HAP-1 (cell line): ENCODE measurements around the gene CLTCL1.
"Not testable (repeated sequence)": the region's sequence is repeated elsewhere in the genome, so short reads cannot be mapped to it uniquely, and the experiment has no call there.

Source experiments
- DNase-seq, 2 experiments: peaks; one replicate each; pipeline ENCODE4 v3.0.0-alpha.2; 2016 to 2020; ENCODE audit warnings: low spot score in 2 of 2
- H3K27me3 ChIP-seq: fragments of 250-450 bp; sonication (Bioruptor Pico); 2 replicates; pipeline ENCODE4 v1.5.1; 2020; ENCODE audit warnings: low read depth, mild to moderate bottlenecking, moderate library complexity
- H3K36me3 ChIP-seq: fragments of 250-450 bp; sonication (Bioruptor Pico); replicated peaks from 2 replicates; pipeline ENCODE4 v1.5.1; 2020; ENCODE audit warnings: mild to moderate bottlenecking
- H3K4me1 ChIP-seq: fragments of 250-450 bp; sonication (Bioruptor Pico); 2 replicates; pipeline ENCODE4 v1.5.1; 2020; ENCODE audit warnings: mild to moderate bottlenecking
- H3K4me3 ChIP-seq: fragments of 250-450 bp; sonication (Bioruptor Pico); 2 replicates; pipeline ENCODE4 v1.5.1; 2020; ENCODE audit warnings: mild to moderate bottlenecking, moderate library complexity
- H3K9me3 ChIP-seq: fragments of 250-450 bp; sonication (Bioruptor Pico); 2 replicates; pipeline ENCODE4 v1.5.1; 2020; ENCODE audit warnings: mild to moderate bottlenecking, moderate library complexity
- in situ Hi-C: fragments of 300-500 bp; cut with MboI; formaldehyde crosslinking; loops from 3 replicates; pipeline ENCODE4 v1.14.3; 2020; ENCODE audit warnings: low sequenced_read_pairs, inconsistent platforms, mixed read lengths

CLTCL1 gene

DNA sequence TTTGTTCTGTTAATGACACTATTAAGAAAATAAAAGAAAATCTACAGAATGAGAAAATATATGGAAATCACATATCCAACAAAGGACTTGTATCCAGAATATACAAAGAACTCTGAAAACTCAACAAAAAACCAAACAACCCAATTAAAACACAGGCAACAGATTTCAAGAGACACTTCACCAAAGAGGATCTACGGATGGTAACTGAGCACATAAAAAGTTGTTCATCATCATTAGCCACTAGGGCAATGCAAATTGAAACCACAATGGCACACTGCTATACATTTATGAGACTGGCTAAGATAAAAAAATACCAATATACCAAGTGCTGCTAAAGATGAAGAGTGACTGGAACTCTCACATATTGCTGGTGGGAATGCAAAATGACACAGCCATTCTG, 78.5 kb downstream of the CLTCL1 start:
- Histone ChIP-seq H3K9me3 (no peaks in the 10 kb centered on the region), H3K27me3 (no peaks in the 10 kb centered on the region), H3K36me3 (peaks cover 7% of the 10 kb centered on the region; the same call in 1 of the 2 replicates), H3K4me1 (peaks cover 21% of the 10 kb centered on the region), H3K4me3 (no peak overlapping the region)
- DNase-seq = no peak
- in situ Hi-C loops = no loop called here

DNA sequence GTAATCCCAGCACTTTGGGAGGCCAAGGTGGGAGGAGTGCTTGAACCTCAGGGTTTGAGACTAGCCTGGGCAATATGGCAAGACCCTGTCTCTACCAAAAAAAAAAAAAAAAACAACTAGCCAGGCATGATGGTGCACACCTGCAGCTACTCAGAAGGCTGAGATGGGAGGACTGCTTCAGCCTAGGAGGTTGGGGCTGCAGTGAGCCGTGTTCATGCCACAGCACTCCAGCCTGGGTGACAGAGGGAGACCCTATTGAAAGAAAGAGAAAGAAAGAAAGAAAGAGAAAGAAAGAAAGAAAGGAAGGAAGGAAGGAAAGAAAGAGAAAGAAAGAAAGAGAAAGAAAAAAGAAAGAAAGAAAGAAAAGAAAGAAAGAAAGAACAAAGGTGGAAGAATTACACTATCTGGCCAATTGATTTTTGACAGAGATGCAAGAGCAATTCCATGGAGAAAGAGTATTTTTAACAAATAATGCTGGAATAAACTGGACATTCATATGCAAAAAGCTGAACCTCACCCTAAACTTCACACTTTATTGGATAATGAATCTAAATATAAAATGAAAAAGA, 79.1 kb downstream of the CLTCL1 start:
- Histone ChIP-seq H3K27me3 (no peaks in the 10 kb centered on the region), H3K4me3 (no peak overlapping the region), H3K4me1 (peaks cover 17% of the 10 kb centered on the region), H3K36me3 (peaks cover 7% of the 10 kb centered on the region; the same call in 1 of the 2 replicates), H3K9me3 (no peaks in the 10 kb centered on the region)
- DNase-seq = no peak
- in situ Hi-C loops = no loop called here

DNA sequence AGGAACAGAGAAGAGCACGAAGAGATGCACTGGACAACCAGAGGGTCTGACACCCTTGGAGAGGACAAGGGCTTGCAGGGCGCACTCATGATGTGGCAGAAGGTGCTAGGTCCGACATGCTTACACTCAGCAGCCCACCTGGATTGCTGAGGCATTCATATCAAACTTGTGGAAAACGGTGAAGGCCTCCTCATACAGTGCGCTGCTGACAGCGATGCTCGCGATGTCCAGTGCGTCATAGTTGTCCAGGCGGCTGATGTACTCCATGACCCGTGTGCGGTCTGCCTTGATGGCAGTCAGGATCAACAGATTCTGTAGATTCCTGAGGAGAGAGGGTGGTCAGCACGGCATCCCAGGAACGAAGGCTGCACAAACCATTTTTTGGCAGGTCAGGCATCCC, 81.3 kb downstream of the CLTCL1 start:
- DNase-seq = no peak
- H3K4me3 ChIP-seq = no peak overlapping the region
- in situ Hi-C loops = no loop called here

DNA sequence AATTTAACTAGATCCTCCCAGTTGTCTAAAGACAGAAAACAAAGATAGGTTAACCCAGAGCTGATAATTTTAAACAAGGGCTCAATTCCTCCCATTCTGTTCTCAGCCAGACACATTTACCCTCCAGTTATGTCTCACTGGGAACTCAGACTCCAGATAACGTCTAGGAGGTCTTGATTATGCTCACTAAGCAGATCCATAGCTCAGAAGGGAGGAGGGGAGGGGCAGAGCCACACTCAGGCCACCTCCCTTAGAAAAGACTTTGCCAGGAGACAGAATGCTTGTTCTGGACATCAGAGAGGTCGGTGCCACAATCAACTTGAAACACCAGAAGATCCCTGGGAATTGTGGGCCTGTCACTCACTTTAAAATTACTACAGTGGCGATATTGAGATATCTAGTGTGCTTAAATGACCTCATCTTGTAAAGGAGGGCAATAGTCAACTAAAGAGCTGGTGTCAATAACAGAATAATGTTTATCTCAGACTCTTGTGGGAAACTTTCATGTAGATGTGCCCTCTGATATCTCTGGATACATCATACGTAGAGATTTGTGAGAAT, 83.2 kb downstream of the CLTCL1 start:
- no peak overlapping the region for H3K4me3 ChIP-seq
- no peak for DNase-seq
- peaks cover 12% of the 10 kb centered on the region for H3K4me1 ChIP-seq
- no peaks in the 10 kb centered on the region for H3K9me3 ChIP-seq
- H3K27me3 ChIP-seq = no peaks in the 10 kb centered on the region
- H3K36me3 ChIP-seq = peaks cover 4% of the 10 kb centered on the region; the same call in 1 of the 2 replicates
- in situ Hi-C loops = no loop called here

More for the DNA sequence above, 81.3 kb downstream of the CLTCL1 start:
- peaks cover 17% of the 10 kb centered on the region for H3K4me1 ChIP-seq
- H3K27me3 ChIP-seq = no peaks in the 10 kb centered on the region
- no peaks in the 10 kb centered on the region for H3K9me3 ChIP-seq
- peaks cover 4% of the 10 kb centered on the region; the same call in 1 of the 2 replicates for H3K36me3 ChIP-seq

DNA sequence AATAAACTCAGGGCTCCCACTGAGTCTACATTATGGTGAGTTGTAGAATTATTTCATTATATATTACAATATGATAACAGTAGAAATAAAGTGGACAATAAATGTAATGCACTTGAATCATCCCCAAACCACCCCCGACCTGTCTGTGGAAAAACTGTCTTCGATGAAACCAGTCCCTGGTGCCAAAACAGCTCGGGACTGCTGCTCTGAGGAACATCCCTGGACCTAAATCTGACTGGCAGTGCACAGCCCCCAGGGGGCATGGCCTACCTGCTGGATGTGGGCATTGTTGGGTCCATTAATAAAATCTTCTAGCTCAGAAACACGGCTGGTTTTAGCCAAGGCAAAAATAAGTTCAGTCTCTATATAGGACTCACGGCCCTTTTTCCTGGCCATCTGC, 83.6 kb downstream of the CLTCL1 start:
- no peak for DNase-seq
- Histone ChIP-seq H3K4me3 (no peak overlapping the region), H3K27me3 (no peaks in the 10 kb centered on the region), H3K4me1 (peaks cover 7% of the 10 kb centered on the region), H3K36me3 (peaks cover 4% of the 10 kb centered on the region; the same call in 1 of the 2 replicates), H3K9me3 (no peaks in the 10 kb centered on the region)
- in situ Hi-C loops = no loop called here

DNA sequence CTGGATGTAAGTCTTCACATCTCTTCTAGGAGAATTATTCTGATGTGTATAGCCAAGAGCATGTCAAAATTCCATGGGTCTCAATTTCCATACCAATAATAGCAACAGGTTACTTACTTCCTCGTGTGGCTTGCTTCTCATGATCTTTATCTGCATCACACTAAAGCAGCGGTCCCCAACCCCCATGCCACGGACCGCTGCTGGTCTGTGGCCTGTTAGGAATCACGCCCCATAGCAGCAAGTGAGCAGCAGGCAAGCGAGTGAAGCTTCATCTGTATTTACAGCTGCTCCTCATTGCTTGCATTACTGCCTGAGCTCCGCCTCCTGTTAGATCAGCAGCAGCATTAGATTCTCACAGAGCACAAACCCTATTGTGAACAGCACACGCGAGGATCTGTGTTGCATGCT, 84.1 kb downstream of the CLTCL1 start:
- no peak for DNase-seq
- Histone ChIP-seq H3K4me1 (peaks cover 2% of the 10 kb centered on the region), H3K36me3 (peaks cover 4% of the 10 kb centered on the region; the same call in 1 of the 2 replicates), H3K9me3 (no peaks in the 10 kb centered on the region), H3K27me3 (no peaks in the 10 kb centered on the region), H3K4me3 (no peak overlapping the region)
- in situ Hi-C loops = no loop called here

DNA sequence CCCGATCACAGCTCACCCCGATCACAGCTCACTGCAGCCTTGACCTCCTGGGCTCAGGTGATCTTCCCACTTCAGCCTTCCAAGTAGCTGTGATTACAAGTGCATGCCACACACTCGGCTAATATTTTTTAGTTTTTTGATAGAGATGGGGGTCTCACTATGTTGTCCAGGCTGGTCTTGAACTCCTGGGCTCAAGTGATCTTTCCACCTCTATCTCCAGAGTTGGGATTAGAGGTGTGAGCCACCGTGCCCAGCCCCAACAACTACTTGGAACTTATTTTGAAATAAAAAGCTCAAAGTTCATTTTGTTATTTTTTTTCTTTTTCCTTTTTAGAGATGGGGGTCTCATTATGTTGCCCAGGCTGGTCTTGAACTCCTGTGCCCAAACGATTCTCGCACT, 85.2 kb downstream of the CLTCL1 start:
- Histone ChIP-seq H3K9me3 (no peaks in the 10 kb centered on the region), H3K36me3 (peaks cover 4% of the 10 kb centered on the region; the same call in 1 of the 2 replicates), H3K4me3 (no peak overlapping the region), H3K27me3 (no peaks in the 10 kb centered on the region), H3K4me1 (no peaks in the 10 kb centered on the region)
- DNase-seq = no peak
- in situ Hi-C loops = no loop called here

DNA sequence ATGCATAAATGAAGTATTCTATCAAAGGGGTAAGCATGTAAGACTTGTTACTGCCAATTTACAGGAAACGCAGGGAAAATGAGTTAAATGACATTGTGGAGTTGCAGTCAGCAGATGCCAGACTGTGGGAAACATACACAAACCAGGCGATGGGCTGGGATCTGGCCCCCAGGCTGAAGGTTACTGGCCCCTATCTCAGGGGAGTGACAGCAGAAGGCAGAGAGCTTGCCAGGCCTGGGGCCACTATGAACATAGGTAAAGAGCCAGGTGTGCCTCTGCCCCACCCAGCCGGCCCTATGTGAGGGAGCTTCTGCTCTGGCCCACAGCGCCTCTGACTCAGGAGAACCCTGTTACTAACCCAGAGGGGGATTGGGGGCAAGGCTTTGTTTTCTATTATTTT, 86.9 kb downstream of the CLTCL1 start:
- no peak for DNase-seq
- Histone ChIP-seq H3K4me1 (no peaks in the 10 kb centered on the region), H3K9me3 (no peaks in the 10 kb centered on the region), H3K27me3 (no peaks in the 10 kb centered on the region), H3K36me3 (peaks cover 4% of the 10 kb centered on the region; the same call in 1 of the 2 replicates), H3K4me3 (no peak overlapping the region)
- in situ Hi-C loops = no loop called here

DNA sequence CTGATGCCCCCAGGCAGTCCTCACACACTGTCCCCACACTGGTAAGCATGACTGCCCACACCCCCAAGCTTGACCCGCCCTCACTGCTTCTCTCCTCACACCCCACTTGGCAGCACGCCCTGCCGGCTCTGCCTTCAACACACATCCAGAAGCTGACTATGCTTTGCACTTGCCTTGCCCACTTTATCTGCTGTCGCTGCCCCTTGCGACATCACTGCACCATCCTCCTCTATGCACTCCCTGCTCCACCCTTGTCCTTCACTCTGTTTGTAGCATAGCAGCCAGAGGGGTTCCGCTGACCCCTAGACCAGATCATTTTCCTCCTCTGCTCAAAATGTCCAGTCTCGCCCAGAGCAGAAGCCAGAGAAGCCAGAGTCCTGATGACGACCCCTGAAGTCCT, 87.7 kb downstream of the CLTCL1 start:
- in situ Hi-C loops = no loop called here
- H3K4me3 ChIP-seq = no peak overlapping the region
- no peak for DNase-seq
- H3K36me3 ChIP-seq = peaks cover 4% of the 10 kb centered on the region; the same call in 1 of the 2 replicates
- H3K4me1 ChIP-seq = no peaks in the 10 kb centered on the region
- no peaks in the 10 kb centered on the region for H3K9me3 ChIP-seq
- no peaks in the 10 kb centered on the region for H3K27me3 ChIP-seq

DNA sequence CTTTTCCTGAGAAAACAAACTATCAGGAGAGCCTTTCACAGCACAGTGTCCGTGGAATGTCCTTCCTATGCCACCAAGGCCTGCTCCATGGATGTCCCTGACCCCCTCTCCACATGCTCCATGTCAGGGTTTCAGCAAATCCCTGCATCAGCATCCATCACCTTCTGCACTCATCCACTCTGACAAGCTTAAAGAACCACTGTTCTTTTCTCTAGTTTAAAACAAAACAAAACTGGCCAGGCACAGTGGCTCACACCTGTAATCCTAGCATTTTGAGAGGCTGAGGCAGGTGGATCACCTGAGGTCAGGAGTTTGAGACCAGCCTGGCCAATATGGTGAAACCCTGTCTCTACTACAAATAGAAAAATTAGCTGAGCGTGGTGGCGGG, 88.7 kb downstream of the CLTCL1 start:
- H3K9me3 ChIP-seq, H3K27me3 ChIP-seq, H3K4me3 ChIP-seq, H3K36me3 ChIP-seq, H3K4me1 ChIP-seq, in situ Hi-C loops, DNase-seq: not testable (repeated sequence)

DNA sequence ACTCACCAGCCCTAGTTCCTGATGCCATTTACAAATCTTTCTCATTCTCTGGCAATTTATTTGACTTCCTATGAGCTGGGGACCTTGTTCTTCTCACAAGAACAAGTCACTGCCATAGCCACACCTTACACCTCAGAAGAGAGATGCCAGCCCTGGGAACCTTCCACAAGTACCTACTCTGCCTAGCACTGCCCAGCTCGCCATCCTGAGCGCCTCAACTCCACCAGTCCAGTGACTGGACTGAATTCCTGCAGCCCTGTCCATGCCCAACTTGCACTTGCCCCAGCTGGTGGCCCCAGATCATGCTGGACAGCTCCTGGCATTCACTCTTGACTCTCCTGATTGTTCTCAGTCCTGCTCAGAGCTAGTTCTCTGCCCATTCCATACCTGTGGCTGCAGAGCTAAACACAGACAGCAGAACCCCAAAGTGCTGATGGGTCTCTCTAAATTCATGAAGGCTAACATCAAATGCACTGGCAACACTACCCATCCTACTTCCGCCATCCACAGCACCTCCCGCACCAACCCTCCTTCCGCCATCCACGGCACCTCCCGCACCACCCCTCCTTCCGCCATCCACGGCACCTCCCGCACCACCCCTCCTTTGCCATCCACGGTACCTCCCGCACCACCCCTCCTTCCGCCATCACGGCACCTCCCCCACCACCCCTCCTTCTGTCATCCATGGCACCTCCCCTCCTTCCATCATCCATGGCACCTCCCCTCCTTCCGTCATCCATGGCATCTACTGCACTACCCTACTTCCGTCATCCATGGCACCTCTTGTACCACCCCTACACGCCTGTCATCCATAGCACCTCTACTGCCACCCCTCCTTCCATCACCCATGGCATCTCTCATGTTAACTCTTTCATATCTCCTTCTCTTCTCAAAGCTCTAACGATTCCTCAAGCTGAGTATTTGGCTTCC, 89.4 kb downstream of the CLTCL1 start:
- DNase-seq = peak in 1 of 2 experiments; percentile 27
- in situ Hi-C loops = no loop called here
- H3K4me1 ChIP-seq = no peaks in the 10 kb centered on the region
- no peak overlapping the region for H3K4me3 ChIP-seq
- H3K9me3 ChIP-seq = no peaks in the 10 kb centered on the region
- H3K36me3 ChIP-seq = no peaks in the 10 kb centered on the region
- H3K27me3 ChIP-seq = no peaks in the 10 kb centered on the region

DNA sequence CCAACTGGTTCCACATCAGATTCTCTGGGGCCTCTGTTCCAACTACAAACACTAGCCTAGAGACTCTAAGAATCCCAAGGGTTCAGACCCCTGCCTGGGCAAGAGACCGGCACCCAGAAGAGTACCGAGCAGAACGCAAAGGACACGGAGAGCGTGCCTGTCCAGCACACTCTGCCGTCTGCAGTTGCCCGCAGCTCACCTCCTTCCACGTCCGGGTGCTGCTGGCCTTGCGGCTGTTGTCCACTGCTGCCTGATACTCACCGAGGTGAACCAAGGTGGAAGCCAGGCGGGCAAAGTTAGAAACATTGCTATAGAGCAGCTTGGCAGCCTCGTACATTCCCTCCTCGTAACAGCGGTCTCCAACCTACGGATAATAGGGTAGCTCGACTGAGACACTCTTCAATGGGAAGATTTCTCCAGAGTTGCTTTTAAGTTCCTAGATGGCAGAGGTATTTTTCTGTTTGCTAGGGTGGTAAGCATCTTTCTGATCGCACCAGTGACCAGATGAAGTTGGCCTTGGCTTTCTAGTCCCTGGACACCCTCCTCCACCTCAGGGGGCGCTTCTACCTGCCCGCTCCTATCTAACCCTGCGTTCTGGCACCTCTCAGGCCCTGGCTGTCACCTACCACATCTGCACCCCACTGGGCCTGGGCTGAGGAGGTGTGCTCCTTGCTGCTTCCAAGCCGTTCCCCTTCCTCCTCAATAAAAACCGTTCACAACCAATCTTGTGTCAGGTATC, 90.2 kb downstream of the CLTCL1 start:
- no peaks in the 10 kb centered on the region for H3K9me3 ChIP-seq
- DNase-seq = no peak
- no peaks in the 10 kb centered on the region for H3K4me1 ChIP-seq
- H3K36me3 ChIP-seq = 0 out of 2 replicates have a peak, but pooled peaks cover under 1% of the 10 kb centered on the region
- no peak overlapping the region for H3K4me3 ChIP-seq
- H3K27me3 ChIP-seq = no peaks in the 10 kb centered on the region
- in situ Hi-C loops = no loop called here

DNA sequence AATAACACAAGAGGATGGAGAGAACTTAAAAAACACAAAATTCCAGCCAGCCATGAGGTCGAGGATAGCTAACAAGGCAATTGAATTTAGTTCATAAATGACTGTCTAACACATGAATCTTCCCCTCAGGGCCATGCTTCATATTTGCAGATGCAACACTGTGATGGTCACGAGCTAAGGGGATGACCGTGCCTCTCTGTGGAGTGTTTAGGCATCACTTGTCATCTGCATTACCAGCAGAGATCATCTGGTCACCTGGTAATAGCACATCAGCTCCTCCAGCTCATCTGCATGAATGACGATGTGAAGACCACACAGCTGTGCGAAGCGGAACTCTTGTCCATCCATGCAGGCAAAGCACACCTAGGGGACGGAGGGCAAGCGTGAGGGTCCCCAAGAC, 92.0 kb downstream of the CLTCL1 start:
- no peak for DNase-seq
- H3K4me3 ChIP-seq = no peak overlapping the region
- 0 out of 2 replicates have a peak, but pooled peaks cover 3% of the 10 kb centered on the region for H3K36me3 ChIP-seq
- in situ Hi-C loops = no loop called here
- no peaks in the 10 kb centered on the region for H3K27me3 ChIP-seq
- H3K9me3 ChIP-seq = no peaks in the 10 kb centered on the region
- no peaks in the 10 kb centered on the region for H3K4me1 ChIP-seq
